ENCODE results near the gene ITGAV.

The ITGAV gene

GRCh38 chr2:186697536-186697935, 107.7 kb downstream of the ITGAV start:
- no peak overlapping the region for H2BK120ac ChIP-seq (ENCODE audit: low read depth, low read length)
- no CpG with 5 or more reads among the region's 1 CpG for WGBS, 2 donors (ENCODE audit: extremely low coverage in 2 of 2, insufficient read length in 2 of 2, insufficient replicate concordance in 1 of 2)
- H2AK5ac ChIP-seq (ENCODE audit: low read depth, low read length), result no peak overlapping the region
- no peak overlapping the region for H3K4me3 ChIP-seq (ENCODE audit: low read length in 2 of 2)
- H3K36me3 ChIP-seq (replicated peaks in 1 of 2; ENCODE audit: control insufficient read depth in 2 of 2, insufficient read depth in 2 of 2, low read length in 2 of 2), result no peaks in the 10 kb centered on the region
- no peak for DNase-seq (ENCODE audit: low spot score)
- H4K91ac ChIP-seq (ENCODE audit: low read depth, low read length, poor library complexity), result no peak overlapping the region
- H3K27ac ChIP-seq (replicated peaks; ENCODE audit: low read length), result no peak overlapping the region
- H3K18ac ChIP-seq (ENCODE audit: low read length), result no peak overlapping the region
- no peak overlapping the region for H2BK12ac ChIP-seq (ENCODE audit: low read length)
- no peaks in the 10 kb centered on the region for H3K79me1 ChIP-seq (ENCODE audit: low read depth, low read length)
- H3K14ac ChIP-seq (ENCODE audit: low read length), result no peak overlapping the region
- H3K4me2 ChIP-seq (ENCODE audit: insufficient read depth, low read length, poor library complexity, severe bottlenecking), result no peak overlapping the region
- H2BK5ac ChIP-seq (ENCODE audit: low read length), result no peak overlapping the region
- no peaks in the 10 kb centered on the region for H3K9me3 ChIP-seq (replicated peaks in 1 of 2; ENCODE audit: control insufficient read depth in 2 of 2, insufficient read depth in 1 of 2, low read depth in 1 of 2, low read length in 2 of 2)
- H3K4me1 ChIP-seq (ENCODE audit: control insufficient read depth in 2 of 2, insufficient read depth in 1 of 2, low read depth in 1 of 2, low read length in 2 of 2), result peaks cover 4 to 6% of the 10 kb centered on the region in 2 donors
- no peak overlapping the region for H3K4ac ChIP-seq (ENCODE audit: low read length)
- H2BK15ac ChIP-seq (ENCODE audit: low read length), result no peak overlapping the region
- no peaks in the 10 kb centered on the region for H3K27me3 ChIP-seq (ENCODE audit: control insufficient read depth in 3 of 3, insufficient read depth in 3 of 3, low read depth in 1 of 3, low read length in 3 of 3)
- no peak overlapping the region for H2AFZ ChIP-seq (ENCODE audit: low read length)
- no peak overlapping the region for H3K9ac ChIP-seq (ENCODE audit: low read depth, low read length, poor library complexity)
- H4K8ac ChIP-seq (ENCODE audit: low read depth, low read length), result no peak overlapping the region
- H3K23ac ChIP-seq (ENCODE audit: low read depth, low read length, poor library complexity), result no peak overlapping the region

- no peak overlapping the region for H2BK120ac ChIP-seq (ENCODE audit: low read depth, low read length)
- H3K14ac ChIP-seq (ENCODE audit: low read length), result no peak overlapping the region
- no peak overlapping the region for H3K4ac ChIP-seq (ENCODE audit: low read length)
- H3K4me3 ChIP-seq (ENCODE audit: low read length in 2 of 2), result no peak overlapping the region
- H2AFZ ChIP-seq (ENCODE audit: low read length), result no peak overlapping the region
- H3K79me1 ChIP-seq (ENCODE audit: low read depth, low read length), result no peaks in the 10 kb centered on the region
- DNase-seq (ENCODE audit: low spot score), result no peak
- no peak overlapping the region for H3K23ac ChIP-seq (ENCODE audit: low read depth, low read length, poor library complexity)
- no peak overlapping the region for H4K8ac ChIP-seq (ENCODE audit: low read depth, low read length)
- H2BK15ac ChIP-seq (ENCODE audit: low read length), result no peak overlapping the region
- no peak overlapping the region for H3K9ac ChIP-seq (ENCODE audit: low read depth, low read length, poor library complexity)
- no peak overlapping the region for H2AK5ac ChIP-seq (ENCODE audit: low read depth, low read length)
- peaks cover 2 to 5% of the 10 kb centered on the region in 2 donors for H3K4me1 ChIP-seq (ENCODE audit: control insufficient read depth in 2 of 2, insufficient read depth in 1 of 2, low read depth in 1 of 2, low read length in 2 of 2)
- no peak overlapping the region for H2BK12ac ChIP-seq (ENCODE audit: low read length)
- no peak overlapping the region for H2BK5ac ChIP-seq (ENCODE audit: low read length)
- H4K91ac ChIP-seq (ENCODE audit: low read depth, low read length, poor library complexity), result no peak overlapping the region
- no peak overlapping the region for H3K4me2 ChIP-seq (ENCODE audit: insufficient read depth, low read length, poor library complexity, severe bottlenecking)
- no peak overlapping the region for H3K18ac ChIP-seq (ENCODE audit: low read length)
- H3K9me3 ChIP-seq (replicated peaks in 1 of 2; ENCODE audit: control insufficient read depth in 2 of 2, insufficient read depth in 1 of 2, low read depth in 1 of 2, low read length in 2 of 2), result peaks cover 1 to 2% of the 10 kb centered on the region in 2 donors
- H3K27me3 ChIP-seq (ENCODE audit: control insufficient read depth in 3 of 3, insufficient read depth in 3 of 3, low read depth in 1 of 3, low read length in 3 of 3), result no peaks in the 10 kb centered on the region
- peaks cover 0 to under 1% of the 10 kb centered on the region in 2 donors for H3K36me3 ChIP-seq (replicated peaks in 1 of 2; ENCODE audit: control insufficient read depth in 2 of 2, insufficient read depth in 2 of 2, low read length in 2 of 2)
- H3K27ac ChIP-seq (replicated peaks; ENCODE audit: low read length), result no peak overlapping the region
Measured at GRCh38 chr2:186699742-186700141, 109.9 kb downstream of the ITGAV start.

GRCh38 chr2:186702006-186702405, 112.2 kb downstream of the ITGAV start:
- WGBS, 2 donors (ENCODE audit: extremely low coverage in 2 of 2, insufficient read length in 2 of 2, insufficient replicate concordance in 1 of 2), result no CpG with 5 or more reads among the region's 2 CpGs
- no peak overlapping the region for H3K4ac ChIP-seq (ENCODE audit: low read length)
- H3K4me3 ChIP-seq (ENCODE audit: low read length in 2 of 2), result no peak overlapping the region
- no peak overlapping the region for H2BK12ac ChIP-seq (ENCODE audit: low read length)
- H3K18ac ChIP-seq (ENCODE audit: low read length), result no peak overlapping the region
- peaks cover 0 to 3% of the 10 kb centered on the region in 2 donors for H3K4me1 ChIP-seq (ENCODE audit: control insufficient read depth in 2 of 2, insufficient read depth in 1 of 2, low read depth in 1 of 2, low read length in 2 of 2)
- no peak overlapping the region for H3K23ac ChIP-seq (ENCODE audit: low read depth, low read length, poor library complexity)
- no peak overlapping the region for H3K4me2 ChIP-seq (ENCODE audit: insufficient read depth, low read length, poor library complexity, severe bottlenecking)
- no peak overlapping the region for H3K9ac ChIP-seq (ENCODE audit: low read depth, low read length, poor library complexity)
- no peak overlapping the region for H2BK15ac ChIP-seq (ENCODE audit: low read length)
- no peak overlapping the region for H2AK5ac ChIP-seq (ENCODE audit: low read depth, low read length)
- no peak overlapping the region for H4K91ac ChIP-seq (ENCODE audit: low read depth, low read length, poor library complexity)
- peaks cover 4 to 8% of the 10 kb centered on the region in 2 donors for H3K9me3 ChIP-seq (replicated peaks in 1 of 2; ENCODE audit: control insufficient read depth in 2 of 2, insufficient read depth in 1 of 2, low read depth in 1 of 2, low read length in 2 of 2)
- H3K79me1 ChIP-seq (ENCODE audit: low read depth, low read length), result no peaks in the 10 kb centered on the region
- H4K8ac ChIP-seq (ENCODE audit: low read depth, low read length), result no peak overlapping the region
- no peak overlapping the region for H2AFZ ChIP-seq (ENCODE audit: low read length)
- peaks cover 0 to 2% of the 10 kb centered on the region in 2 donors for H3K36me3 ChIP-seq (replicated peaks in 1 of 2; ENCODE audit: control insufficient read depth in 2 of 2, insufficient read depth in 2 of 2, low read length in 2 of 2)
- no peaks in the 10 kb centered on the region for H3K27me3 ChIP-seq (ENCODE audit: control insufficient read depth in 3 of 3, insufficient read depth in 3 of 3, low read depth in 1 of 3, low read length in 3 of 3)
- no peak overlapping the region for H2BK120ac ChIP-seq (ENCODE audit: low read depth, low read length)
- DNase-seq (ENCODE audit: low spot score), result no peak
- no peak overlapping the region for H3K27ac ChIP-seq (replicated peaks; ENCODE audit: low read length)
- H3K14ac ChIP-seq (ENCODE audit: low read length), result no peak overlapping the region
- H2BK5ac ChIP-seq (ENCODE audit: low read length), result no peak overlapping the region

- H3K14ac ChIP-seq (ENCODE audit: low read length), result no peak overlapping the region
- H3K4me1 ChIP-seq (ENCODE audit: control insufficient read depth in 2 of 2, insufficient read depth in 1 of 2, low read depth in 1 of 2, low read length in 2 of 2), result peaks cover 0 to 3% of the 10 kb centered on the region in 2 donors
- peaks cover 4 to 8% of the 10 kb centered on the region in 2 donors for H3K9me3 ChIP-seq (replicated peaks in 1 of 2; ENCODE audit: control insufficient read depth in 2 of 2, insufficient read depth in 1 of 2, low read depth in 1 of 2, low read length in 2 of 2)
- no peak overlapping the region for H3K4me2 ChIP-seq (ENCODE audit: insufficient read depth, low read length, poor library complexity, severe bottlenecking)
- H2BK5ac ChIP-seq (ENCODE audit: low read length), result no peak overlapping the region
- peaks cover 0 to 2% of the 10 kb centered on the region in 2 donors for H3K36me3 ChIP-seq (replicated peaks in 1 of 2; ENCODE audit: control insufficient read depth in 2 of 2, insufficient read depth in 2 of 2, low read length in 2 of 2)
- DNase-seq (ENCODE audit: low spot score), result no peak
- H4K91ac ChIP-seq (ENCODE audit: low read depth, low read length, poor library complexity), result no peak overlapping the region
- no peak overlapping the region for H3K4ac ChIP-seq (ENCODE audit: low read length)
- no peak overlapping the region for H3K18ac ChIP-seq (ENCODE audit: low read length)
- no peaks in the 10 kb centered on the region for H3K27me3 ChIP-seq (ENCODE audit: control insufficient read depth in 3 of 3, insufficient read depth in 3 of 3, low read depth in 1 of 3, low read length in 3 of 3)
- H2BK12ac ChIP-seq (ENCODE audit: low read length), result no peak overlapping the region
- H3K4me3 ChIP-seq (ENCODE audit: low read length in 2 of 2), result no peak overlapping the region
- no peak overlapping the region for H2AFZ ChIP-seq (ENCODE audit: low read length)
- H3K27ac ChIP-seq (replicated peaks; ENCODE audit: low read length), result no peak overlapping the region
- H4K8ac ChIP-seq (ENCODE audit: low read depth, low read length), result no peak overlapping the region
- H3K23ac ChIP-seq (ENCODE audit: low read depth, low read length, poor library complexity), result no peak overlapping the region
- H3K9ac ChIP-seq (ENCODE audit: low read depth, low read length, poor library complexity), result no peak overlapping the region
- WGBS, 2 donors (ENCODE audit: extremely low coverage in 2 of 2, insufficient read length in 2 of 2, insufficient replicate concordance in 1 of 2), result no CpG with 5 or more reads among the region's 2 CpGs
- no peaks in the 10 kb centered on the region for H3K79me1 ChIP-seq (ENCODE audit: low read depth, low read length)
- no peak overlapping the region for H2AK5ac ChIP-seq (ENCODE audit: low read depth, low read length)
- no peak overlapping the region for H2BK15ac ChIP-seq (ENCODE audit: low read length)
- no peak overlapping the region for H2BK120ac ChIP-seq (ENCODE audit: low read depth, low read length)
Measured at GRCh38 chr2:186702501-186702900, 112.6 kb downstream of the ITGAV start.
